ENCODE data around the gene FAM222B. TPM values are rescaled to one million over a fixed set of nuclear protein-coding genes. Genes with fewer than 3 reads are reported as not detected.

FAM222B gene
- total RNA-seq, 1 experiment from 2014 or later: 37.7 TPM

DNA sequence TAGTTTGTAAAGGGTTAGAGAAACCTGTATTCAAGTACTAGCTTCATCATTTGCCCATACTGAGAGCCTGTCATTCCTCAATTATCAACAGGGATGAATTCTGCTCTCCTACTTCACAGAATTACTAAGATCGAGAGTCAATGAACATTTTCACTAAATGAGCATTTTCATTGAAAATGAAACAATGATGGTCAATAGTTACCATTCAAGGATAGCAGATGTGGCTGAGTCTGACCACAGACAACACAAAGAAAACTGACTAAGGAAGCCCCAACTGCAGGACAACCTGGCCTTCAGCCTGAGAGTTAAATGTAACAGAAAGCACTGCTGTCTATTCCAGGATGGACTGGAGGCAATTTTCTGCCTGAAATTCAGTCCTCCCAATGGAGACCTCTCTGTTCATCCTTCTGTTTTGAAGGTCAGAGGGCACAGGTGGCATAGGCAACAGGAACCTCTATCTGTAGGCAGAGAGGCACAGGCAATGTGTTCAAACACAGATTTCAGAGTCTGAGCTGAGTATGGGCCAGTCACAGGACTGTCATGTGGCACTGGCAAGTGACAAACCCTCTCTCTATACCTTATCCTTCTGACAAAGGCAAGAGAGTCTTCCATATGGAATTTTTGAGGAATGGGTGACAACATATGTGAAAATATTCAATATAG, 79.3 kb downstream of the FAM222B start:
- TF ChIP-seq CTCF (IDR thresholded peaks at IDR 0.05; ENCODE audit: unreplicated experiment): no peak
- intact Hi-C loops (cut with micrococcal nuclease; ENCODE audit: unreplicated experiment): loop anchor here (2.0 to 5.0 kb wide), 4 partner anchors 48 to 139 kb away; partner anchors contain the start of gene DHRS13
- no peak overlapping the region for H3K4me3 Mint-ChIP-seq (ENCODE audit: low read depth, unreplicated experiment)
- no TSS peak for BruUV-seq (replicated peaks)
- CTCF ChIA-PET: interaction anchor here (0.6 to 1.8 kb wide), 23 partner anchors 8 to 186 kb away, joined by 3 to 17 read pairs (median 4); partner anchors contain the start of genes FAM222B, FLOT2, NEK8 and RPL23A
- no peak overlapping the region for H3K27ac Mint-ChIP-seq (ENCODE audit: unreplicated experiment)
- no peaks in the 10 kb centered on the region for H3K9me3 Mint-ChIP-seq (ENCODE audit: low read depth, unreplicated experiment)
- peaks cover 9% of the 10 kb centered on the region for H3K4me1 Mint-ChIP-seq (ENCODE audit: low read depth, unreplicated experiment)
- peaks cover 44% of the 10 kb centered on the region for H3K36me3 Mint-ChIP-seq (ENCODE audit: insufficient read depth, unreplicated experiment)
- H3K27me3 Mint-ChIP-seq (ENCODE audit: unreplicated experiment): no peaks in the 10 kb centered on the region
- DNase-seq: no peak

DNA sequence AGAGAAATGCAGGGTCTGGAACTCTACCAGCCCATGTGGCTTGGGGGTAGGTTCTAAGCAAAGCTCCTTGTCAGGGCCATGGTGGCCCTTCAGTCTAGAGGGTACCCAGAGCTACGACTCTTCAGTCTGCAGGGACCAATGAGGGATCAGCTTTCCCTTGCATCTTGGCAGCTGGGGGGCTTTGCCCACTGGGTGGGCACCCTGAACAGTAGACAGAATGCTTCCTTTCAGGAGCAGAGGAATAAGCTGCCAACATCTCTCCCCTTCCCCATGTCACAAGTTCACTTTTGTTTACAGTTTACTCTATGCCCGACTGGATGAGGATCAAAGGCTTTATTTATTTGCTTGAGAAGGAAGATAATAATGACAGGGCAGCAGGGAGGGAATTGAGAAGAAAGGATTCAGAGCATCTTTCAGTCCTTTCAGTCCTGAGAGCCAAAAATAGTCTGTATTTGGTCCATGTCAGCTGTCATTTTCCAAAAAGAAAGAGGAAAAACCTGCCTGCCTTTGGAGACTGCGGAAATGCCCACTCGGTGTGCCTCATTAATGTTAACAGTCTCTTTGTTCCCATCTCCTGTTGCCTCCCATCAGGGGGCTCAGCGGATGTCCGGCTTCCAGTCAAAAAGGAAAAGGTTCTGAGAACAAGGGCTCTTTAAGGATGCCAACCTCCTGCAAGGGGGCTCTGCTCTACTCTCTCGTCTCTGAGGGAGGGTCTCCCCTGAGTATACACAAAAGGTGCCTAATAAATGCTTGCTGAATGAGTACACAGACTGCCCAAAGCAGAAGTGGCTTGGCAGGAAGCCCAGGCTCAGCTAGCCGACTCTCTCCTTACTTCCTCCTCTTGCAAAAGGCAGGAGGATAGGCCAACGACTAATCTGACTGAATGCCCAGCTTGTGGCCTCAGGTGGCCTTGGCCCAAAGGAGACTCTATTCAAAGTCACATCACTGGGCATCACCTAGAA, 81.7 kb downstream of the FAM222B start:
- intact Hi-C loops (cut with micrococcal nuclease; ENCODE audit: unreplicated experiment): loop anchor here (5.0 kb wide), 3 partner anchors 91 to 141 kb away; partner anchors contain the start of gene DHRS13
- DNase-seq: peak; percentile 65
- peaks cover 16% of the 10 kb centered on the region for H3K4me1 Mint-ChIP-seq (ENCODE audit: low read depth, unreplicated experiment)
- CTCF ChIA-PET: interaction anchor here (0.7 to 2.6 kb wide), 6 partner anchors 15 to 136 kb away, joined by 3 to 20 read pairs (median 4); partner anchors contain the start of genes NEK8 and TLCD1
- peaks cover 68% of the 10 kb centered on the region for H3K36me3 Mint-ChIP-seq (ENCODE audit: insufficient read depth, unreplicated experiment)
- H3K9me3 Mint-ChIP-seq (ENCODE audit: low read depth, unreplicated experiment): no peaks in the 10 kb centered on the region
- no peaks in the 10 kb centered on the region for H3K27me3 Mint-ChIP-seq (ENCODE audit: unreplicated experiment)
- no peak overlapping the region for H3K4me3 Mint-ChIP-seq (ENCODE audit: low read depth, unreplicated experiment)
- H3K27ac Mint-ChIP-seq (ENCODE audit: unreplicated experiment): peak overlapping the region; percentile 23
- TF ChIP-seq CTCF (IDR thresholded peaks at IDR 0.05; ENCODE audit: unreplicated experiment): no peak
- BruUV-seq (replicated peaks): no TSS peak

- TF ChIP-seq CTCF (IDR thresholded peaks at IDR 0.05; ENCODE audit: unreplicated experiment): no peak
- peaks cover 83% of the 10 kb centered on the region for H3K36me3 Mint-ChIP-seq (ENCODE audit: insufficient read depth, unreplicated experiment)
- intact Hi-C loops (cut with micrococcal nuclease; ENCODE audit: unreplicated experiment): no loop called here
- no peak for DNase-seq
- no peak overlapping the region for H3K4me3 Mint-ChIP-seq (ENCODE audit: low read depth, unreplicated experiment)
- H3K27me3 Mint-ChIP-seq (ENCODE audit: unreplicated experiment): no peaks in the 10 kb centered on the region
- CTCF ChIA-PET: no interaction called here
- BruUV-seq (replicated peaks): no TSS peak
- peaks cover 22% of the 10 kb centered on the region for H3K4me1 Mint-ChIP-seq (ENCODE audit: low read depth, unreplicated experiment)
- no peaks in the 10 kb centered on the region for H3K9me3 Mint-ChIP-seq (ENCODE audit: low read depth, unreplicated experiment)
- H3K27ac Mint-ChIP-seq (ENCODE audit: unreplicated experiment): no peak overlapping the region
Measured at GRCh38 chr17:28759256-28759865, 83.2 kb downstream of the FAM222B start.

GRCh38 chr17:28758411-28759121, 84.0 kb downstream of the FAM222B start:
- intact Hi-C loops (cut with micrococcal nuclease; ENCODE audit: unreplicated experiment): no loop called here
- Mint-ChIP-seq H3K27me3 (ENCODE audit: unreplicated experiment) (no peaks in the 10 kb centered on the region), H3K4me1 (ENCODE audit: low read depth, unreplicated experiment) (peaks cover 22% of the 10 kb centered on the region), H3K36me3 (ENCODE audit: insufficient read depth, unreplicated experiment) (peaks cover 83% of the 10 kb centered on the region), H3K4me3 (ENCODE audit: low read depth, unreplicated experiment) (no peak overlapping the region), H3K27ac (ENCODE audit: unreplicated experiment) (no peak overlapping the region), H3K9me3 (ENCODE audit: low read depth, unreplicated experiment) (no peaks in the 10 kb centered on the region)
- CTCF ChIA-PET: no interaction called here
- DNase-seq: no peak
- TF ChIP-seq CTCF (IDR thresholded peaks at IDR 0.05; ENCODE audit: unreplicated experiment): no peak
- no TSS peak for BruUV-seq (replicated peaks)

All from Calu3 (cell line).